Fibroblast of pulmonary artery (primary cell): ENCODE results near the gene SLC13A1.

Experiments
- DNase-seq: peaks from one replicate; pipeline ENCODE4 v3.0.0-alpha.2; 2010; ENCODE audit warnings: low read depth
- H3K4me3 ChIP-seq: replicated peaks from 2 replicates; pipeline ENCODE4 v1.5.1; 2011; ENCODE audit warnings: low read depth, mild to moderate bottlenecking, control low read depth, low read length, moderate library complexity
- TF ChIP-seq, protein P1 (sequence below): IDR thresholded peaks from 2 replicates; pipeline ENCODE4 v1.5.1; 2011; ENCODE audit warnings: mild to moderate bottlenecking, control low read depth, low read length, inconsistent platforms; ENCODE audit errors: missing control alignments

Gene SLC13A1

DNA sequence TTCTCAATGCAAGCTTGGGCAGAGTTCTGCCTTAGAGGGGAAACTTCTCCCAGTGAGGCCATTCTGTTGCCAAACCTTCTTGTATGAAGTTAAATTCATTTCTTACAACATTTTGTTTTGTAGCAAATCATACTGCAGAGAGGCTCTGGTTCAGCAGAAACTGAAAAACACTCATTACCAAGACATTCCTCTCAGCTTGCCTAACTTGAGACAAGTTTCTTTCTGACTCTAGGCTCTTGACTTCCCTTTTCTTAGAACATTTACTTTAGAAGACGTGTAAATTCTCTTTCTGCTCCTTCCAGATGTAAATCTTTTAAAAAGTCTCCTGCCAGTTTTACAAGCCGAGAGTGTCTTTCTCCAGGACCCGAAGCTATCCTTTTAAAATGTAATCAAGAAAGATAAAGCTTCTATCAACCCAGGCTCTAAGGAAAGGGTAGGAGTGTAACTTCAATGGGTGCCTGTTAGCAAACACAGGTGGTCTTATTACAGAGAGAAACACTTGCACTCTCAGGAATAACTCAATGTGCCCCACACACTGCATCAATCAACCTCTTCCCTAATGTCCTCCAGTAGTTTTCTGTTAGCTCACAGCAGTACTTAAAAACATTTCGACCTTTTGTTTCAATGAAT is 123.8 kb downstream of the SLC13A1 start:
- no peak overlapping the region for H3K4me3 ChIP-seq
- TF ChIP-seq, protein P1, sequence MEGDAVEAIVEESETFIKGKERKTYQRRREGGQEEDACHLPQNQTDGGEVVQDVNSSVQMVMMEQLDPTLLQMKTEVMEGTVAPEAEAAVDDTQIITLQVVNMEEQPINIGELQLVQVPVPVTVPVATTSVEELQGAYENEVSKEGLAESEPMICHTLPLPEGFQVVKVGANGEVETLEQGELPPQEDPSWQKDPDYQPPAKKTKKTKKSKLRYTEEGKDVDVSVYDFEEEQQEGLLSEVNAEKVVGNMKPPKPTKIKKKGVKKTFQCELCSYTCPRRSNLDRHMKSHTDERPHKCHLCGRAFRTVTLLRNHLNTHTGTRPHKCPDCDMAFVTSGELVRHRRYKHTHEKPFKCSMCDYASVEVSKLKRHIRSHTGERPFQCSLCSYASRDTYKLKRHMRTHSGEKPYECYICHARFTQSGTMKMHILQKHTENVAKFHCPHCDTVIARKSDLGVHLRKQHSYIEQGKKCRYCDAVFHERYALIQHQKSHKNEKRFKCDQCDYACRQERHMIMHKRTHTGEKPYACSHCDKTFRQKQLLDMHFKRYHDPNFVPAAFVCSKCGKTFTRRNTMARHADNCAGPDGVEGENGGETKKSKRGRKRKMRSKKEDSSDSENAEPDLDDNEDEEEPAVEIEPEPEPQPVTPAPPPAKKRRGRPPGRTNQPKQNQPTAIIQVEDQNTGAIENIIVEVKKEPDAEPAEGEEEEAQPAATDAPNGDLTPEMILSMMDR = no peak
- DNase-seq = no peak

DNA sequence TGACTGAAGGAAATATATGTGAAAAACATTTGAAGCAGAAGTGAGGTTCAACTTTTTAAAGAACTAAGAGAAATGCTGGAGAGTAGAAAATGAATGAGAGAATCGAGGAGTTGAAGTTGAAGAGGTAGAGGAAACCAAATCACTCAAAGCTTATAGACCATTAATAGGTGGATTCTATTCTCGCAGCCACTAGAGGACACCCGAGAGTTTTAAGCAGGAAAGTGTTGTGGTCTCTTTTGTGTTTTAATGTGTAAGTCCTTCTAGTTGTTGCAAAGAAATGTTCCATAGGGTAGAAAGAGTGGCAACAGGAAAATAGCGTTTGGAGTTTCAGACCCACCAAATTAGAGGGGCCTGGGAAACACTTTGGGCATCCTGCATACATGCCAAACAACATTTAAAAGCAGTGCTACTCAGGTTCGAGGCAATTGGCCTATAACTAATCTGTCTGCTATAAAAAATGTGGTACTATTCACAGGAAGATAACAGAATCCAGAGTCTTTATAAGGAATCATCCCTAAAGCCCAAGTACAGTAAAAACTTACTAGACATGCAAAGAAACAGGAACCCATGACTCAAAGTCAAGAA is 129.0 kb downstream of the SLC13A1 start:
- no peak overlapping the region for H3K4me3 ChIP-seq
- TF ChIP-seq, protein P1 = peak; percentile 48
- DNase-seq = peak; percentile 50

DNA sequence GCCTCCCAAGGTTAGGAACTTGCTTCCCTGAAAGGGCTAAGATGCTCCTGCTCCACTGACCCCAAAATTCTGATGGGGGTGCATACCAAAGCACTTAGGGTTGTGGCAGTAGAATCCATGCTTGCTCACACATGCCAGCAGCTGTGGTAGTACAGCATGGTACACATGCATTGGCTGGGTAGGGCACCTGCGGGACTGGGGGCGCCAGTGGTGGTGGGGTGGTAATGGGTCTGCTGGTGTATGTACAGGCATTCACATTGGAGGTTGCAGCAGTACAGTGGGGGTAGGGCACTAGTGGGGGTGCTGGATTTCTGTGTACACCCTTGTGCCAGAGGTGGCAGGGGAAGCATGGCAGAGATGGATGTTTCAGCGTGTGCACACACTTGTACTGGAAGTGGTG is 132.0 kb downstream of the SLC13A1 start:
- no peak for DNase-seq
- TF ChIP-seq, protein P1 = no peak

More for the DNA sequence above, 132.0 kb downstream of the SLC13A1 start:
- H3K4me3 ChIP-seq = no peak overlapping the region
